ENCODE results near the gene PTGES2. TPM values are rescaled to one million over a fixed set of nuclear protein-coding genes. Genes with fewer than 3 reads are reported as not detected.

The PTGES2 gene
- total RNA-seq, 6 donors from 2014 or later = 45.9 to 116 (median 61.1) TPM

- WGBS, 2 donors = 88 to 92% methylated on average over 15 to 22 of the region's 22 CpGs
- DNase-seq (no peak), ATAC-seq (ENCODE audit: low FRiP score in 2 of 2) (no peak)
- no peaks in the 10 kb centered on the region for H3K27me3 ChIP-seq
- TF ChIP-seq POLR2A (IDR thresholded peaks at IDR 0.05) = no peak
- TF ChIP-seq POLR2AphosphoS5 (IDR thresholded peaks at IDR 0.05) = no peak
- no peak for TF ChIP-seq EP300 (IDR thresholded peaks at IDR 0.05)
- TF ChIP-seq, protein P1, sequence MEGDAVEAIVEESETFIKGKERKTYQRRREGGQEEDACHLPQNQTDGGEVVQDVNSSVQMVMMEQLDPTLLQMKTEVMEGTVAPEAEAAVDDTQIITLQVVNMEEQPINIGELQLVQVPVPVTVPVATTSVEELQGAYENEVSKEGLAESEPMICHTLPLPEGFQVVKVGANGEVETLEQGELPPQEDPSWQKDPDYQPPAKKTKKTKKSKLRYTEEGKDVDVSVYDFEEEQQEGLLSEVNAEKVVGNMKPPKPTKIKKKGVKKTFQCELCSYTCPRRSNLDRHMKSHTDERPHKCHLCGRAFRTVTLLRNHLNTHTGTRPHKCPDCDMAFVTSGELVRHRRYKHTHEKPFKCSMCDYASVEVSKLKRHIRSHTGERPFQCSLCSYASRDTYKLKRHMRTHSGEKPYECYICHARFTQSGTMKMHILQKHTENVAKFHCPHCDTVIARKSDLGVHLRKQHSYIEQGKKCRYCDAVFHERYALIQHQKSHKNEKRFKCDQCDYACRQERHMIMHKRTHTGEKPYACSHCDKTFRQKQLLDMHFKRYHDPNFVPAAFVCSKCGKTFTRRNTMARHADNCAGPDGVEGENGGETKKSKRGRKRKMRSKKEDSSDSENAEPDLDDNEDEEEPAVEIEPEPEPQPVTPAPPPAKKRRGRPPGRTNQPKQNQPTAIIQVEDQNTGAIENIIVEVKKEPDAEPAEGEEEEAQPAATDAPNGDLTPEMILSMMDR (IDR thresholded peaks at IDR 0.05) = no peak
- H3K27ac ChIP-seq = no peak overlapping the region
- H3K9me3 ChIP-seq = no peaks in the 10 kb centered on the region
- H3K4me1 ChIP-seq = peaks cover 6 to 18% (median 10%) of the 10 kb centered on the region in 4 donors
- no peak overlapping the region for H3K4me3 ChIP-seq
- H3K36me3 ChIP-seq = no peaks in the 10 kb centered on the region
Measured at GRCh38 chr9:128144239-128145181, 17.0 kb upstream of the PTGES2 start.

DNA sequence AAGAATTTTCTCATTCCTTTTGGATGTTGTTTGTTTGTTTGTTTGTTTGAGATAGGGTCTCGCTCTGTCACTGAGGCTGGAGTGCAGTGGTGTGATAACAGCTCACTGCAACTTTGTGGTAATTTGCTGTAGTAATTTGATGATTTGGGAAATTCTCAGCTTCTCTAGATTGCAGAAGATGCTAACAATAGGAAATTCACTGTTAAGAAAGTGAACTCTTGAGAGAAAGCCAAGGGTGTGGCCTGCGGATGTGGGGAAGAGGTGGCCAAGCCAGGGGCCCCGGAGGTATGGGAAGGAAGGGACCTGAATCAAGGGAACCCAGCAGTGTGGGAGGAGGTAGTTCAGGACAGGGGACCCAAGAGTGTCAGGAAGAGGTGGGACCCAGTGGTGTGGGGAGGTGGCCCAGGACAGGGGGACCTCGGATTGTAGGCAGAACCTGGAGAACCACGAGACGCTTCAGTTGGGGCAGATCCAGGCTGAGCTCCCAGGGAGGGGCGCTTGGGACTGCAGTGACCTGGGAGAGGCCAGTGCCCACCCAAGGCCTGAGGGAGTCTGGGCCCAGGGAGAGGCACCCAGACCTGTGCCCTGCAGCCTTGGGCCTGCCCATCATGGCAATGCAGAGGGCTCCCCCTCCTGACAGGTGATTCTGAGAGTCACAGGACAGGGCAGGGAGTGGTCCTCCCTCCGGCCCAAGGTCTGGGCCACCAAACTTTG, 16.2 kb upstream of the PTGES2 start:
- Histone ChIP-seq H3K4me3 (no peak overlapping the region), H3K9me3 (no peaks in the 10 kb centered on the region), H3K36me3 (no peaks in the 10 kb centered on the region), H3K27ac (no peak overlapping the region), H3K27me3 (no peaks in the 10 kb centered on the region), H3K4me1 (peaks cover 1 to 10% (median 4%) of the 10 kb centered on the region in 4 donors)
- DNase-seq (no peak), ATAC-seq (ENCODE audit: low FRiP score in 2 of 2) (peak in 1 of 2 donors; percentile 17)
- TF ChIP-seq POLR2AphosphoS5 (IDR thresholded peaks at IDR 0.05) = no peak
- no peak for TF ChIP-seq EP300 (IDR thresholded peaks at IDR 0.05)
- no peak for TF ChIP-seq POLR2A (IDR thresholded peaks at IDR 0.05)
- TF ChIP-seq, protein P1 (IDR thresholded peaks at IDR 0.05) = no peak
- WGBS, 2 donors = 50 to 71% methylated on average over 7 to 8 of the region's 8 CpGs

DNA sequence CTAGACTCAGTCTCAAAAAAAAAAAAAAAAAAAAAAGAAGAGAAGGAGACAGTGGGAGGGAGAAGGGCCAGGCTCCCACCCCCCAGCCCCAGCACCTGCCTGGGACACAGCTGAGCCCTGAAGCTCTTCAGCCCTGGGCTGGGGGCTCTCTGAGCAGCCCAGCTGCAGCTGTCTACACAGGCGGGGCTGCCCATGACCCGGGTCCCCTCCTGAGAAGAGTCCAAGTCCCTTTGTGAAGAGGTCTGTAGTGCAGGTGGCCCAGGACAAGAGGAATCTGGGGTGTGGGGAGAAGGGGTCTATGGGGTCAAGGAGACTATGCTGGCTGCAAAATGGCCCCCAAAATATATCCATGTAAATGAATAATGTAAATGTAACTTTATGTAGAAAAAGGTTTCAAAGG, 15.1 kb upstream of the PTGES2 start:
- TF ChIP-seq EP300 (IDR thresholded peaks at IDR 0.05) (no peak), POLR2AphosphoS5 (IDR thresholded peaks at IDR 0.05) (no peak), POLR2A (IDR thresholded peaks at IDR 0.05) (no peak)
- TF ChIP-seq, protein P1 (IDR thresholded peaks at IDR 0.05) = no peak
- no peak for ATAC-seq (ENCODE audit: low FRiP score in 2 of 2)

GRCh38 chr9:128142061-128142460, 14.5 kb upstream of the PTGES2 start:
- TF ChIP-seq, protein P1 (IDR thresholded peaks at IDR 0.05) = no peak
- TF ChIP-seq EP300 (IDR thresholded peaks at IDR 0.05) (no peak), POLR2A (IDR thresholded peaks at IDR 0.05) (no peak), POLR2AphosphoS5 (IDR thresholded peaks at IDR 0.05) (no peak)
- Histone ChIP-seq H3K27me3 (no peaks in the 10 kb centered on the region), H3K36me3 (no peaks in the 10 kb centered on the region), H3K4me3 (no peak overlapping the region), H3K4me1 (peaks cover 0 to 4% (median 1%) of the 10 kb centered on the region in 4 donors), H3K27ac (no peak overlapping the region), H3K9me3 (no peaks in the 10 kb centered on the region)
- WGBS, 2 donors = 51 to 60% methylated on average over 4 of the region's 4 CpGs
- DNase-seq = no peak
- ATAC-seq (ENCODE audit: low FRiP score in 2 of 2) = no peak

More for the DNA sequence above, 15.1 kb upstream of the PTGES2 start:
- Histone ChIP-seq H3K36me3 (no peaks in the 10 kb centered on the region), H3K27ac (no peak overlapping the region), H3K27me3 (no peaks in the 10 kb centered on the region), H3K4me3 (no peak overlapping the region), H3K9me3 (no peaks in the 10 kb centered on the region), H3K4me1 (peaks cover 0 to 4% (median 1%) of the 10 kb centered on the region in 4 donors)
- DNase-seq = no peak
- 73 to 80% methylated on average over 2 of the region's 2 CpGs for WGBS, 2 donors

Data from upper lobe of left lung (tissue), 6 donors.